GM10266 (cell line): ENCODE measurements around the gene TCERG1L.
"Not testable (repeated sequence)": the region's sequence is repeated elsewhere in the genome, so short reads cannot be mapped to it uniquely, and the experiment has no call there.

Experiments
- DNase-seq: peaks from one replicate; pipeline ENCODE4 v3.0.0; 2012; ENCODE audit errors: extremely low spot score
- CTCF ChIP-seq: IDR thresholded peaks from 2 replicates; pipeline ENCODE4 v1.5.1; 2012; ENCODE audit warnings: mild to moderate bottlenecking, low read depth; ENCODE audit not compliant: control insufficient read depth, insufficient read depth; ENCODE audit errors: missing control alignments

TCERG1L gene

GRCh38 chr10:131082991-131083481 is 228.5 kb downstream of the TCERG1L start:
- TF ChIP-seq CTCF, result no peak
- DNase-seq, result no peak

GRCh38 chr10:131082201-131082850 is 229.2 kb downstream of the TCERG1L start:
- DNase-seq, result no peak
- TF ChIP-seq CTCF, result no peak

- no peak for DNase-seq
- no peak for TF ChIP-seq CTCF
These were observed 229.7 kb downstream of the TCERG1L start for GRCh38 chr10:131081786-131082185.

GRCh38 chr10:131081376-131081775 is 230.1 kb downstream of the TCERG1L start:
- no peak for DNase-seq

GRCh38 chr10:131080571-131080970 is 230.9 kb downstream of the TCERG1L start:
- no peak for TF ChIP-seq CTCF
- DNase-seq, result no peak

More at GRCh38 chr10:131081376-131081775, 230.1 kb downstream of the TCERG1L start:
- TF ChIP-seq CTCF, result no peak

- no peak for DNase-seq
- TF ChIP-seq CTCF, result no peak
These were observed 232.2 kb downstream of the TCERG1L start for GRCh38 chr10:131079314-131079713.

- not testable (repeated sequence) for DNase-seq
These were observed 232.6 kb downstream of the TCERG1L start for GRCh38 chr10:131078882-131079280.
